Right lobe of liver (tissue), 4 donors: Measurements from ENCODE around the gene ZNF3.

Source experiments
- CTCF ChIP-seq, 4 donors: fragments of 200-600 bp in 3 of 4; fragments of 450-650 bp in 1 of 4; IDR thresholded peaks; one replicate each; pipeline versions ENCODE4 v1.5.1 to v1.8.0; 2016 to 2022; ENCODE audit warnings: antibody characterized with exemption in 4 of 4, mild to moderate bottlenecking in 2 of 4
- POLR2A ChIP-seq: fragments of 450-650 bp; IDR thresholded peaks from one replicate; pipeline ENCODE4 v1.6.1; 2017; ENCODE audit warnings: antibody characterized with exemption, mild to moderate bottlenecking
- donor health status: DM: no; HTN: no; CAD: no.
- donor health status: DM: no; HTN: no; CAD: no.
- donor health status: DM: no; HTN: yes; CAD: no.

GRCh38 chr7:100089458-100090196 lies 8.1 kb upstream of the ZNF3 start:
- no peak for TF ChIP-seq POLR2A
- no peak for TF ChIP-seq CTCF (IDR thresholded peaks at IDR 0.05)
